Activated CD4-positive, CD25-positive, alpha-beta regulatory T cell treated with anti-CD3 and anti-CD28 coated beads, Interleukin-2, amount 50 U/mL, for 16 hours (primary cell): ENCODE measurements around the gene LRP1B.

Source experiments
- DNase-seq: peaks from one replicate; pipeline ENCODE4 v3.0.0-alpha.2; 2020; ENCODE audit warnings: low read depth, low spot score

The LRP1B gene

DNA sequence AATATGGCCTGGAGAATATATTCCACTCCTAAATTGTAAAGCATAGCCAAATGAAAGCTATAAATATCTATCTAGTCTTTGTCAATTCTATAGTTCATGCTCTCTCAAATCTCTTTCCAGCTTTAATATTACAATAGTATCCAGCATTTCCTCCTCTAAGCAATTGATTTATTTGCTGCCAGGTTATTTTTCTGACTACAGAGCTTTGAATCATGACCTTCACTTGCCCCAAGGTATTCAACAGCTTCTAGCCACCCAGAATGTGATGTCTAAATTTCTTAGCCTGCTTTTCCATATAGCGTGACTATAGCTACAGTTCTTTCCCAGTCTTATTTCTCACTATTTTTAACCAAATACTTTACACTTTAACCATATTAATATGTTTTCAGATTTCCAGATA lies 1287.6 kb downstream of the LRP1B start:
- no peak for DNase-seq

DNA sequence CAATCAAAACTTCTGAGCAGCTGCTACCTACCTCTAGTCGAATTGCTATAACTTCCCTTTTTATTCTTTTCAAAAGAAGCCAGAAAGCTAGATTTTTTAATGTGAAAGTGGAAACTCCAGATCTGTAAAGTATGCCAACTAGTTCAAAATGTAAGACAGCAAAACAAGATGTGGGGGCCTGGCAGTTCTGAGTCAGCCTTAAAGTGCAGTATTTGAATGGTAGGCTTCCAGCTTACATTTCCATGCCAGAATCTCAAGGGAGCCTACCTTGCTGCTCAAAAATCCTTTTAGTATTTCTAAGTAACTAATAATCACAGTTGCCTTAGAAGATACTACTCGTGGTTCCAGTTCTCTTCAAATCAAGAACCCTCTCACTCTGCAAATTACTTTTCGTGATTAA lies 1288.7 kb downstream of the LRP1B start:
- no peak for DNase-seq

DNA sequence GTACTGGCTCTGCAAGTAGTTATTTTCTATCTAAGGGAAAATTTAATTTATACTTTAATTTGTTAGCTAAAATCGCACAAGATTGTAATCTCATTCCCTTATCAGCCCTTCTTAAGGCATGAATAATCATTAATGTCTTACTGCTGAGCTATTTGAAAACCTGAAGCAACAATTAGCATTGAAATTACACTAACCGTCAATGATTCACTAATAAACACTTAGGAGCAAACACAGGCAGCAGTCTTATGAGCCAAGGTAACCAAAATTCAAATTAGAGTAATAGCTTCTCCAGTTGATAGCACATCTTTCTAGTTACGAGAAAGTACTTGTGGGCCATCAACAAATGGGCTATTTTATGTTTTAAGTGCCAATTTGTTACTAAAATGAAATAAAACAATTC lies 1289.7 kb downstream of the LRP1B start:
- DNase-seq, result no peak

DNA sequence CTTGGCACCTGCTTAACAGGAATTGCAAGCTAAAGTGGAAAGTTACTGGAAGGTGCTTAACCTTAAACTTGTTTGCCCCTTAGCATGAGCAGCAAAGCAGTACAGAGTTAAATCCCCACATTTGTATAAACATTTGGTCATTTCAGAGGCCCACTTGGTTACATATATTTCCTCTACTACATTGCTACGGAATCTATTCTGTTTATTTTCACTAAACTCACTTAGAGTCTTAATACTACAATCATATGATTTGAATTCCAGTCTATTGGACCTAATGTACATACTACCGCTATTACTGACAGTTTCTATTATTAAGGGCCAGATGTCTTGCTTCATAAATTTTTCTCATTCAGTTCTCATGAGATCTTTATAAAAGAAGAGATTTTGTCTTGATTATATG lies 1294.0 kb downstream of the LRP1B start:
- no peak for DNase-seq

DNA sequence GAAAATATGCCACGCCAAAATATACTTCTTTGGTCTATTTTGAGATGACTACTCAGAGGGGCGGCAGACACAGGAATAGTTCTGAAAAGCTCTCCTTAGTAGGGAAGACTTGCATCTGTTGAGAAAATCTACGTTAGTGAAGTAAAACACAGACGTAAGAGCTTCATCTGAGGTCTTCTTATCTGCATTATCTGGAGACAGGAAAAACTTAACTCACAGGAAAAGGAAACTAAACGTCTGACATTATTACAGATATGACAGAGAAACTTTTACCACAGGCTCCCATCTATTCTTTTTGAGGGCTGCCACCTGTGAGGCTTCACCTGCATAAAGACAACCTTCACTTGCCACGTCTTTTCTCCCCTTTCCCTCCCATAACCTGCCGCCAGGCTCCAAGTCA lies 1295.7 kb downstream of the LRP1B start:
- DNase-seq, result no peak

DNA sequence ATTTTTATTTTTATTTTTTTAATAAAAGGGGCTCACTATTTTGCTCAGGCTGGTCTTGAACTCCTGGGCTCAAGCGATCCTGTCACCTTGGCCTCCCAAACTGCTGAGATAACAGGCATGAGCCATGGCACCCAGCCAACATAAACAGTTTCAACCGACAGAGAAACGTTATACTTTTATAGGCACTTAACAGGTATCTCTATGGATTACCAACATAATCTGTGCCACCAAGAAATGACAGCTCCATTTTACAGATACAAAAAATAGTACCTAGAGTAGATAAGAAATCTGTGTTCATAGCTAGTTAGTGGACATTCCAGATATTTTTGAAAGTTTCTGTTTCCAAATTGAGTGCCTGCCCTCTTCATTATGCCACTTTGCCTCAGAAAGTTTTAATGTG lies 1316.7 kb downstream of the LRP1B start:
- DNase-seq, result no peak

DNA sequence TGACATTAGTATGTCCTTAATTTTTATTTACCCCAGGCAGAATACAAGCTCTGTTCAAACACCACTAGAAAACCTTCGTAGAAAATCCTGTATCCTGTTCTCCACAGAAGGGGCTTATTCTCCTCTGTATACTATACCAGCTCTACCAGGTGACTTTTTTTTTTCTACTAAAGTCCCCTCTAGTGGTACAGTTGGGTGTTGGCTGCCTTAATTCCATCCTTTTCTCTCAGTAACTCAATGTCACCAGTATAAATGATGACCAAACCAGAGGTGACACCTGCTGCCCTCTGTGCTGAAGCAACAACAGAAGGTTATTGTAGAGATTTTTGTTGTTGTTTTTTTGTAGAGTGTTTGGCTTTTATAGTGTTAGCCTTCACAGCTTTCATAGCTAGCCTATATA lies 1322.0 kb downstream of the LRP1B start:
- no peak for DNase-seq

DNA sequence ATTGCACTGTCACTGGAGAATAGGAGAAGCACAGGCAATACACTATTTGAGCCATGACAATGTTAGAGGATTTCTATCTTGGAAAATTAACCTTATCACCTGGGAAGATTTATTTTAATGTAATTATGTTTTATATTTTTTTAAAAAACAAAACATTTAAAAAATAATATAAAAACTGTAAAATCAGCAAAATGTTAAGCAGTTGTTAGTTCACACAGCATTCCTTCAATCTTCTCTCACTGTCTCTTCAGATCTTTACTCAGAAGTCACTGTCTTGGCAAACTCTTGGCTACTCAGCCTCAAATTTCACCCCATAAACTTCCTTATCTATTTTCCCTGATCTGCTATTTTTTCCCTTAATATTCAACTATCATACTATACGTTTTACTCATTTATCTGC lies 1322.6 kb downstream of the LRP1B start:
- no peak for DNase-seq

DNA sequence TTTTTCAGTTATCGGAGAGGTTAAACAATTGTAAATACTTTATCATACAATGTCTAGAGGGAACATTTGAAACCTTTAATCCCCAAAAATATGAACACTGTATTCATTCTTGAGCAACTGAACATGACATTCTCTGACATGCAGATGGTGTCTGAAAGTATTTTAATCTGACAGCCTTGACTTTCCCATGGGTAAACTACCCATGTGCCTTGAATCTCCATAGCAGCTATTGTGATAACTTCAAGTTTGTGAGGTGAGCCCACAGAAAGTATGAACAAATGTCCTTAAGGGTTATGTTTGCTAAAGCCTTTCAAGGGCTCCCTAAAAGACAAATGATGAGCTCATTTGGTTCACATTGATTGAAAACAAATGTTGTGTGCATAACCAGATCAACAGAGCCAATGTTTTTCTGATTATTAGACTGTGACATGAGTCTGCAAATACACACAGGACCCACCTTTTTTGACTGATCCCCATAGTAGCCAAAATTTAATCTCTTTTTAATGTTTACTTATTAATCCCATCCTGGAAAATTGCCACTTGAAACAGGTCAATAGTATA lies 1326.0 kb downstream of the LRP1B start:
- no peak for DNase-seq

DNA sequence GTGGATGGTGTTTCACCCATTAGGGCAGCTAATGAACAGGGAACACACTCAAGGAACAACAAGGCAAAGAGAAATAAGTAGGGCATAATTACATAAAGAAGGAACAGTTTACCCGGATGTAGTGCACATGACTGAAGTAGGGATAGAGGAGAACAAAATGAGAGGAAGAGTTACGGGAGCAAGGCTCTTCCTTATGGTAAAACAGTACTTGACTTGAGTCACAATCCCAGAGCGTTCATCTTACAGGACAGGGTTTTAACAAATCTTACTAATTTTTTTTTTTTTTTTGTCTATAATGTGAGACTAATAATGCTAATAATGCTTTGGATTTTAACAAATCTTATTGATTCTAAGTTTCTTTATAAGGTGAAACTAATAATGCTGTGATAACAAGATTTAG lies 1329.5 kb downstream of the LRP1B start:
- no peak for DNase-seq

DNA sequence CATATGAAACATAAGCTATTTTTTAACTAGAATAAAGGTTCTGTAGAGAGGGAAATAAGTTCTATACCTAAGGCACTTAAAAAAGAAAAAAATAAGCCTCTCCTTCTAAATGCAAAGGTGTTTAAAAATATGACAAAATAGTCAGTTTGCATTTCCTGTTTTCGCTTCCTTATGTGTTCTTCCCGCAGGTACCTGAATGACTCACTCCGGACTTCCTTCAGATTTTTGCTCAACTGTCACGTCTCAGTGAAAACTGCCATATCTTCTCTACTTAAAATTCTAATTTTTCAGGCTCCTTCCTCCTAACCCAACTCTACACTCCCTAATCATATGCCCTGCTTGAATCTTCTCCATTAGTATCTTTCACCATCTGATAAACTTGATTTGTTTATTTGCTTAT lies 1333.1 kb downstream of the LRP1B start:
- DNase-seq, result no peak

DNA sequence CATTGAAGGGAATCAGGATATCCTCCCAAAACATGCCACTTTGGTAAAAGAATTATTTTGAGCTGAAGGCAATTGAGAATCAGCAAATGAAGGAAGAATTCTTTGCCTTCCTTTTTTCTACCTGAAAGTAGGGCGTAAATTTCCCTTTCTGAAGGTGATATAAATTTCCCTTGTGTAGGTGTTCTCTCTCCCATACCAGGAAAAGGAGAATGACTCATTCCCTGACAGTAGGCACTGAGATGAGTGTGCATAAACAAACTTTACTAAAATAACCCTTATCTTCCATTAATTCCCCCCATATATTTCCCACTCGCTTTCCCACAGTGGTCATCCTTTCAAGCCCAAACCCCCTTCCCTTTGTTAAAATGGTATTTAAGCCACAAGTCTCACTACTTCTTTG lies 1339.0 kb downstream of the LRP1B start:
- no peak for DNase-seq

DNA sequence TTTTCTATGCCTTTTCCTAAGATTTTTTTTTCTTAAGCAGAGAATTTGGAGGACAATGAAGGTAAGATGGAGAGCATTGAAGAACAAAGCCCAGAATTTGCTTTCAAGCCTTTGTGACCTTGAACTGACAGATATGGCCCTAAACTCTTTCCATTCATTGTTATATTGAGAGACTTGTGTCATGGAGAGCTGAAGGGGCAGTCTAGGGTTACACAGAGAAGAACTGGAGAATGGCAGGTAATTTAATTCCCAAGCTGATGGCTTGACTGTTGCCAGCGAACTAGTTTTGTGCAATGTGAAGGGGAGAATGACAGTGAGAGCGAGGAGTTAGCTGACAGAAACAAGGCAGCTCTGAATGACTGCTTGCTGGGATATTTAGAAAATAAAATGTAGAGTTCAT lies 1344.2 kb downstream of the LRP1B start:
- DNase-seq, result no peak

DNA sequence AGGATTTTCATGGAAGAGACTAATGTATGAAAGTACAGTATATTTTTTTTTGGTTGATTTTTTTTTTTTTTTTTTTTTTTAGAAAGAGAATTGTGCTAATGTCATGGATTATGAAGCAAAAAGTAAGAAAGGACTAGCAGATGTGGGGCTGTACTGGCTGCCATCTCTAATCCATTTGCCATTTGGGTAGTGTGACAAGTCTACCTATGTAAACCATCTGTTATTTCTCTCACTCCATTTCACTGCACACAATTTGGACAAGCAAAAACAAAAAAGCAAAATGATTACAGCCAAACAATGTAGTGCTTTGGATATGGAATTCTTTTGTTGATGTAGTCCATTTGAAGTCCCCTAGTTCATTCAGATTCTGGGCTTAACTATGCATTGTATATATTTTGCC lies 1355.4 kb downstream of the LRP1B start:
- DNase-seq, result no peak

DNA sequence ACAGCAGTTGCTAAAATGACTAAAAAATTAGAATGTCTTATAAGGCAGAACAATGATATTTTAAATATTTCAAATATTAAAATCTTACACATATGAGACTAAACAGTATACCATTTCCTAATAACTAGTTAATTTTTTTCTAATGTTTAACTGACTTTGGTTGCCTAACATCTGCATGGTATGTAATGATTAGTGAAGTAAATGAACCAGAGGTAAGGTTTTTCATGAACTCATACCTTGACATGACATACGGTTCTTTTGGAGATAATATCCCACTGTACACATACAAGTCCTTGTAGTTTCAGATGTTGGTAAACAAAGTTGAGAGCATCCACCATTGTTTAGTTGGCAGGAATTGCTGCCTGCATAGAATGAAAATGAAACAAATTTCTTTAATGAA lies 1360.2 kb downstream of the LRP1B start:
- no peak for DNase-seq

DNA sequence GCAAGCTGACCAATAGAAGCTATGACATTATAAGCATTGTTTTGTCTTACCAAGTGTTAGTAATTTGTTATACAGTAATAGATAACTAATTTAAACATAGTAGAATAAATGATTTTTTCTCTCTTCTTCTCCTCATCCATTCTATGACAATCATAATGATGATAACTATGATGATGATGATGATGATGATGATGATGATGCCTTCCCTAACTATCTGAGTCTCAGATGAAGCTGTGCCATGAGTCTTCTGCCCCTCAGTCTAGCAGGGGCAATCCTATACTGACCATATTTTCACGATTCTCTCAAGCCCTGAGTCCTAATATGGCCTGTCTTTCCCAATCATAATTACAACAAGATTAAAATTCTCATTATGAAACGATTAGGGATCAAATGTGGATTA lies 1369.0 kb downstream of the LRP1B start:
- no peak for DNase-seq

DNA sequence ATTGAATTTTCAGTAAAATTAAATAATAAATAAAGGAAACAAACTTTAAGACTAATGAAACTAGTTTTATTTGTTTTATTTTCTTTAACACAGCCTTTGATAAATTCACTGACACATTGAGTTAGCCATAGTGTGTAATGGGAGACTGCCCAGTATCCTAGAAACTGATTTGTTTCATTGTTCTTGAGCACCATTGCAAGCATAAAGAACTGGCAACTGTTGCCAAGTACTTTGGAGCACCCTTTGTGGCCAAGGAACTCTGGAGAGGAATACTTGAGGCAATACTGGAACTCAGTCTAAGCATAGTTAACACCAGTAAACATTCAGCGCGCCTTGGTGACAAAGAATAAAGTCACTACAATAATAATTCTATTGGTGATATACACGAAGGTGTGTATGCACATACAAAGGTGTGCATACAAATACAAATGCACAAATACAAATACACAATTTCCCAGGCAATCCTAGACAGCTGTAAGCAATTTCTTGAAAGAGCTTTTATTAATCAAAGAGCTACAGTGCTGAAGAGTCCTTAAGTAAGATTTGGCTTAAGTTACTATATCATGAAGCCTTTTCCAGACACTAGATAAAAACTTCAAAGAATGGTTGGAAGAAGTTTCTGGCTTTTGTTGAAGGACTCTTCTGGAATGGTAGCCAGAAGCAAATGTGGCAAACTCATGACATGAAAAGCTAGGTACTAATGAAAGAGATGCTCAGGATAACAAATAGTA lies 1371.2 kb downstream of the LRP1B start:
- no peak for DNase-seq

DNA sequence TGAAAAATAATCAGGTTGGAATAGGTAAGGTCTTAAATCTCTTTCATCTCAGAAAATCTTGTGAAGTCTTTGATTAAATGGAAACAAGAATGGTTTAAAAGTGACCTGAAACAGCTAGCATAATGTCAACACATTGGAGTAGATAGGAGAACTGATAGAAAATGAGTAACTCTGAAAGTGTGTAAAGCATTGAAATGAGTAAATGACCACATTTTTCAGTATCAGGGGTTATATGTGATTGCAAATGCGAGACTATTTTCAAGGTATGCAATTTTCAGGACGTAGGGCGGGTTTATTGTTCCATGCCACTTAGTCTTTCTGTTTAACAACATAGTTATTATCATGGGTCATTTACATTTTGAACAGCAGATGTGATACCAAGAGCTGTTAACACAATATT lies 1383.2 kb downstream of the LRP1B start:
- DNase-seq, result no peak

DNA sequence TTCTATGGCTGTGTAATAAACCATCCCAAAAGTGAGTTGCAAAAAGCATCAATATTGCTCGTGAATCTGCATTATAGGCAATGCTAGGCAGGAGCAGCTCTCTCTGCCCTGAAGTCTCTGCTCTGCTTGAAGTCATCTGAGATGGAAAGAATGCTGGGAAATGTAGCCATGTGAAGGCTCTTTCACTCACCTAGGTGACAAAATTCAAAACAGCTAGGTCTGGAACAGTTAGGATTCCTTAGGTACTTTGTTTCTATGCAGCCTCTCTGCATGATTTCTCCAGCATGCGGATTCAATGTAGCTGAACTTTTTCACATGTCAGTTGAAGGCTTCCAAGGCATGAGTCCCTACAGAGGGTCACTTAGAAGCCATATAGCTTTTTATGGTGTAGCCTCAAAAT lies 1383.7 kb downstream of the LRP1B start:
- DNase-seq, result no peak

DNA sequence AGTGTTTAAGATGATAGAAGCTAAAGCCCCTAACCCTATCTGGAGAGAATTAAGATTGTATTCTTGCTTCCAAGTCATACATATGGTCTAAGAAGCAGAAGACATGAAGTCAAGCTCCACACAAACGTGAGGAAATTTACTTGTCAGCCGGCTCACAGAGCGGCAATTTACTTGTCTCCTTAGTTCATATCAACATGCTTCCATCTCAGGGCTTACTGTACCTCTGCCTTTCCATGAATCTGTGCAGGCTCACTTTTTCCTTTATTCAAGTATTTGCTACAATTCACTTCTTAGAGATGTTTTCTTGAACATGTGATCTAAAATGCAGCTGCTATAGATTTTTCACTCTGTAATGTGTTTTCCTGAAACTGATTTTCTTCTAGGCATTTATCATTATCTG lies 1386.4 kb downstream of the LRP1B start:
- no peak for DNase-seq

DNA sequence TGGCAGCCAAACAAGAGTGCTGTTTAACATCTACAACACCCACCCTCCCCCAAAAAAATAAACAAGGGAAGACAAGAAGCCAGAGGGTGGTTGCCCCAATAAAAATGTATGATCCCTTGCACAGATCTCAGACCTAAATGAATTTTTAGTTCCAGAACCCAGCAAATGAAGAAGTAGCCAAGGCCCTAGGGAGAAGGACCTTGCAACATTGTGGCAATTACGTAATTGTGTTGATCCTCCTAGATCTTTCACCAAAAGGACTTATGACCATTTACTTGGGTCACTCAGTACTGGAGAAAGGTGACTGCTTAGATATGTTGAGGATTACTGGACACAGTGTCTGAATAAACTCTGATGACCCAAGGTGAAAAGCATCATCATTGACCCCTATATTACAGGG lies 1393.8 kb downstream of the LRP1B start:
- DNase-seq, result no peak

DNA sequence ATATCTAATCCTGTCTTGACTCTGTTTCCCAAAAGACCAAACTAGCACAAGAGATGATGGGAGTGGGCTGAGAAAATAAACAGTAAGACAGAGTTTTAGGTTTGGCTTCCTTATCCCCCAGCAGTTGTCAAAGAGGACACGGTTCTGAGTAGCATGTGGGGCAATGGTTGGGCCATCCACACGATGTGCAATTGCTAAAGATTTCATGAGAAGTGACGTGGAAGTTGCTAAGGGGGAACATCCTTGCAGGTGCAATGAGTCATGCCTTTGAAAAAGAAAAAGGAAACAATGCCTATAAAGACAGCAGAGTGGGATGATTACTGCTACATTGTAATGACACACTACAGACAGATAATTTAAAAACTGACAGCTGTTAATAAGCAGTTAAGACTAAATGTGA lies 1395.8 kb downstream of the LRP1B start:
- no peak for DNase-seq

DNA sequence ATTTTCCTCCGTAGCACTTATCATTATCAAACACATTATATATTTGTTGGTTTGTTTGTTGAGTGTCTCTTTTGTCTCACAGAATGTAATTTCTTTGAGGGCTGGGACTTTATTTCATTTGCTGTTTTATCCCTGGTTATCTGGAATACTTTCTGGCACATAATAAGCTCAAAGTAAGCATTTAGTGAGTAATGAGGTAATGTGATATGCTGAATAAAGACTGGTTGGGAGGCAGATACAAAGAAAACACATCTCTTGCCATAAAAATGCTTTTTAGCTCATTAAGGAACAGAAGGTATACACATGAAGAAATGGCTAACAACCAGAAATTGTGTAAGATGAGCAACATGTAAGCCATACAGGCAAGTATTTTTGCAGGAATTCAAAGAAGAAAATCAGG lies 1411.8 kb downstream of the LRP1B start:
- no peak for DNase-seq

DNA sequence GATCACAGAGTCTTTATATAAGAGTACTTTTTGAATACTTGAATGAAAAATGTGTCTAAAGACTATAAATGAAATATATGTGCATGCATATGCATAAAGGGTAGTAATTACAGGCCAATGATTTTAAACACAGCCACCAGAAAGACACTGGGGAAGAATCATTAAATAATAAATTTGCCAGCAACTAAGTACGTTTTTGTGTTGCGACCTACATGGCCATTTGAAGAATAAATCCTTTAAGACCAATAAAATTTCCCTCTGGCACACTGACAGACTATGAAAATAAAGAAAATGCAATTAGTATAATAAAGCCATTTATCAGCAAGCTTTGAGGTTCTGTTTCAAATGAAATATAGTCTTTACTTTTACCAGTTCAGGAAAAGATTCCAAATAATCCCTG lies 1413.3 kb downstream of the LRP1B start:
- DNase-seq, result no peak
